ENCODE measurements around the gene CELF4.

DNA sequence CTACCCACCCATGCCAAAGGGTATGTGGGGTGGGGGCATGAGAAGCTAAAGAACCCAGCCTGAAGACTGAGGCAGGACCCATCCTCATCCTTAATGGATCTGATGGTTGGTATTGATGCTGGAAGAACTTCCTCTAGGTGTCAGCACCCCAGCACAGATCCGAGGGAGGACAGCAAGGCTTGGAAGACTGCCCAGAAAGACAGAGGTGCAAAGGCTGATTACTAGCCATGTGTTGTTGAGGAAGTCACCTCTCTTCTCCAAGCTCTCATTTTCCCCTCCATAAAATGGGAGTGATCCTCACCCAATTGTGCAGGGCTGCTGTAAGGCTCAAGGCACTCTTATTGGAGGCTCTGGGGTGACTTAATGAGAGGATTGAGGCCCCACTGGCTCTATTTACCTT is 256.5 kb downstream of the CELF4 start:
- TF ChIP-seq EZH2 (IDR thresholded peaks at IDR 0.05; ENCODE audit: insufficient read depth, poor library complexity, severe bottlenecking) (no peak), EZH2phosphoT487 (IDR thresholded peaks at IDR 0.05; ENCODE audit: insufficient read depth, low read depth) (no peak)

All from GM23248 (cell line).